ENCODE results near the gene RNASE4.

The RNASE4 gene

DNA sequence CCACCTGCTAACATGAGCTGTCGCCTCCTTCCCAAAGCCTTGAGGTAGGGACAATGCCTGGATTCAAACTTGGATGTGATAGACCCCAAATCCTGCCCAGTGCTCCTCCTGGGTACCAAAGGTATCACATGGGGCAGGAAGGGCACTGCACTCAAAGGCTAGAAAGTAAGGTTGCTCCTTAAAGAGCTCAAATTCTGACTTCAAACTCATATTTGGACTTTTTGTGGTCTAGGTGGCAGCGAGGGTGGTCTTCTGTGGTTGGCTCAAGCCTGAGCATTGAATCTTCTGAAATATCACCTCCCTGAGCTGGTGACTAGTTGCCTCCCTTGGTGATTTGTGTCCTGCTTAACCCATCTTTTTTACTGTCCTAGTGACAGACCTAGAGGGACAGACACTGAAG lies 8.3 kb upstream of the RNASE4 start:
- DNase-seq: no peak

GRCh38 chr14:20679907-20680306 lies 4.5 kb upstream of the RNASE4 start:
- DNase-seq: no peak

DNA sequence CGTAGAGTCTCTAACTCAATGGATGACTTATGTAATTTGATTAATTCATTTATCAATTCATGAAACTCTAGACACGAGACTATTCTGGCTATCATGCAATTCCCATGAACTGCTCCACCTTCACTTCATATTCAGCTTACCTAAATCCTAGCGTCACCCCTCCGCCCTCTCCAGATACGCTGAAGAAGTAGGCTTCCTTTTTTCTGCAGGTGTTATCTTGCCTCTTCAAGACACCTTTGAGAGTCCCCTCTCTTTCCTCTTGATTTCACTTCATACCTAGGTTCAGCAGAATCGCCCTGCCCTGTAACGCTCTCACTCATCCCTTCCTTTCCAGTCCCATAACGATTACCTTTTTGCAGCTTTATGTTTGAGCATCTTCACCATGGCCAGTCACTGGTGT lies 4.0 kb upstream of the RNASE4 start:
- no peak for DNase-seq

DNA sequence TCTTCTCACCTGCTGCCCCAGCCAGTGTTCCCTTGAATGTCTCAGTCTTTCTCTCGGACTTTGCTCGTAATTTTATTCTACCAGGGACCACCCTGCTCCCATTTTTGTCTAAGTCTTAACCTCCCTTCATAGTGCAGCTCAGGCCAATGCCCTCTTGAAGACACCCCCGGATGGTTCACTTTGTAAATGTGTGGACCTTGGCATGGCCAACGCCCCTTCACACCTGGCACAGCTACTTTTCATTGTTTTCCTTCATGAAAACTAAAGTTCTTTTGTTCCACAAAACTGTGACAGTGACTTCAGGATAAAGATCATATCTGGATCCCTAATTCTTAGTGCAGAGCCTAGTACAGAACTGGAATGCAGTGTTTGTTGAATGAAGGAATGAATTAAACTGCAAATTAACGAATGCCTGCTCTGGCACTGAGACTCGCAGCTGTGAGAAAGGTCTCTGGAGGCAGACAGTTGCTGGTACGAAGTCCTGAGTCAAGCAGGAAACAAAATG lies 3.5 kb upstream of the RNASE4 start:
- peak in 1 of 4 experiments; percentile 12 for DNase-seq

GRCh38 chr14:20681348-20682126 lies 2.8 kb upstream of the RNASE4 start:
- DNase-seq: peak; percentile 47 to 86 (median 65)

GRCh38 chr14:20682127-20682434 lies 2.3 kb upstream of the RNASE4 start:
- no peak for DNase-seq

DNA sequence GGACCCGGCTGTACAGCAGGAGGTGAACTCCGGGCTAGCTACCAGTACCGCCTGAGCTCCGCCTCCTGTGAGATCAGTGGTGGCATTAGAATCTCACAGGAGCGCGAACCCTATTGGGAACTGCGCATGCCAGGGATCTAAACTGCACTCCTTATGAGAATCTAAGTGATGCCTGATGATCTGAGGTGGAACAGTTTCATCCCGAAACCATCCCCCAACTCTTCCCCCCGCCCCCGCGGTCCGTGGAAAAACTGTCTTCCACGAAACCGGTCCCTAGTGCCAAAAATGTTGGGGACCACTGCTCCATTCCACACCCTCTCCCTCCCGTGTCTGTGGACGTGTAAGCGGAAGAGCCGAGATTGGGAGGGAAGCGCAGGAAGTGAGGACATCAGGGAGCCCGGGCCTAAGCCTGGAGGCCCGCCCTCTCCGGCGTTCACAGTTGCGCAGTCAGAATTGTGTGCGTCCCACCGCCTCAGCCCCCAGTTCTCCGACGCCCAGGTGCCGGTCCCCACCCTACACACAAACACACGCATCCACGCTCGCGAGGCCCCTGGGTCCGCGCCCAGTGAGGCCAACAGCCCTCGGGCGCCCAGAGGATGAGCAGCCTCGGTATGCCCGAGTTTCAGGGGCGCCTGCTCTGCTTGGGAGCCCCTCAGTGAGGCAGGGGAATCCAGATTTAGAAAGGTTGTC lies 1.8 kb upstream of the RNASE4 start:
- peak; percentile 42 to 63 (median 57) for DNase-seq

GRCh38 chr14:20683125-20683890 lies 1.1 kb upstream of the RNASE4 start:
- DNase-seq: peak; percentile 46 to 72 (median 54)

- no peak for DNase-seq
Observed at GRCh38 chr14:20684662-20685456, 499 bp downstream of the RNASE4 start.

GRCh38 chr14:20686386-20687143 lies 2.2 kb downstream of the RNASE4 start:
- DNase-seq: no peak

DNA sequence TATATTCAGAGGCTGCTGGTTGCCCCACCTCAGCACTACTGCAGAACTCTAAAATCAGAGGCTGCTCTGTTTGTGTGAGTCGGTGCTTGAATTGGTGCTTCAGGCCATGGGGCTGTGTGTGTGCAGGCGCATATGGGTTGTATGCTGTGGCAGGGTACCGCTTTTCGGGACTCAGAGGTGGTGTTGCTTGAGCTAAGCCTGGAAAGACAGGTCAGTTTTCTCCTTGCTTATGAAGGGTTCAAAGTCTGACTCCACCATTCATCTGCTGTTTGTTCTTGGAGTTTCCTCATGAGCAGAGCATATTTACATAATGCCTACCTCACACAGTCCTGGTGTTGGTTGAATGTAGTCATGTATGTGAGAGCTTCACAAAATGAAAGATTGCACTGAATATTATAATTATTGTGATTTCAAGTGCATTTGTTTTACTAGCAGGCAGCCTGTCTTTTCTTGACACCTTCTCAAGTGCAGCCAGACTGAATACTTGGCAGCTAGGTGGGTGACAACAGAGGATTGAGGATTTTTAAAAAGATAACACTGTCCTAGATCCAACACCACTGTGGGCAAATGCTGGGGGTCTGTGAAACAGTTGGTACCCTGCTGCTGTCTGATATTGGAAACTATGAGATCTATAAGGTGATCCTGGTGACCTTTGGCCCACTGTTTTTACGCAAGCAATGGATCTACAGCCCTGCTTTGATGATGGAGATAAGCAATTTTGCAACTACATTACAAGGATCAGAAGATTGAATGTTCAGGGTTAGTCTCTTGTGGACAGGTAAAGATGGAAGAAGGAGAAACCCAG lies 3.2 kb downstream of the RNASE4 start:
- DNase-seq: no peak

DNA sequence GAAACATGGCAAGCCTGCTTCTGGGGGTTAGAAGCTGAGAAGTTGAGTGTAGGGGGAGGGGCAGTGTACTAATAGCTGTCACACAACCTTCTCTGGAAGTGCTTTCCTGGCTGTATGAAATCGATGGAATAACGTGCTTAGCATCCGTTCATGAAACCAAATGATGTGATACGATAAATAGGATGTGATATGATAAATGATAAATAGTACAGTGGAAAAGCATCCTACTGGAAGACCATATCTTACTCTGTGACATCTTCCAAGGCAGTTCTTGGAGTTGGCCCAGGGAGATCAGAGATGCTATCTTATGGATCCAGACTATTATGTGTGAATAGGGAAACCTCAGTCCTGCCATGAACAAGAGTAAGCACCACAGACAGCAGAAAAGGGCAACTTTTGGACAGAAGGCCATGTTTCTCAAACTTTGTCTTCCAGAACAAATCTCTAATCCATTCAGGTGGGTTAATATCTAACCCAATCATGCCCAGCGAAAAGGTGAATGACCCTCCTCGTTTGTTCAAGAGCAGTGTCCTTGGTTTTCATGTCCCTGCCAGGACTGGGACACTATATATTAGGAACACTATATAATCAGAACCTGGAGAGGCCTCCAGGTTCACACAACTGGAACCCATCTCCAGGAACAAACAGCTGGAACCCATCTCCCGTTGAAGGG lies 3.9 kb downstream of the RNASE4 start, which contains the start of gene ANG:
TSS of gene ANG (plus strand) at position 598 of the 673 bp plus-strand sequence. CDS start 4,801 bp downstream, outside the sequence.
- DNase-seq: no peak

- DNase-seq: peak in 1 of 4 experiments; percentile 8
Observed at GRCh38 chr14:20690848-20691640, 6.7 kb downstream of the RNASE4 start.

GRCh38 chr14:20692116-20692751 lies 7.9 kb downstream of the RNASE4 start:
- DNase-seq: no peak

DNA sequence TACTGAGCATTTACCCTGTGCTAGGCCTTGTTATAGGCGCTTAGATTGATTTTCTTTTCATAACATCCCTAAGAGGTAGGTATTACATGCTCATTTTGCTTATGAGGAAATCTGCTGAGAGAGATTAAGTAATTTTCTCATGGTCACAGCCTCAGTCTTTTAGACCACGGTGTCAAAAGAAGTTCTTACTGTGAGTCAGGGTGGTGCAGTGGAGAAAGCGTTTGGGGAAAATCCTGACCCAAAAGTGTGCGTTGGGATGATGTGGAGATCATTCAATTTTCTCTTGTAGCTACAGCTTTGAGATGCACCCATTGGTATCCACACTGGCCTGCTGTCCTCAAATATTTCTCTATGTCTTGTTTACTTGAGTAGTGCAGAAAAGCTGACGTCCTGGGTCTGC lies 12.4 kb downstream of the RNASE4 start:
- no peak for DNase-seq

- peak; percentile 3 to 33 (median 11) for DNase-seq
Observed at GRCh38 chr14:20697273-20698017, 13.1 kb downstream of the RNASE4 start.

DNA sequence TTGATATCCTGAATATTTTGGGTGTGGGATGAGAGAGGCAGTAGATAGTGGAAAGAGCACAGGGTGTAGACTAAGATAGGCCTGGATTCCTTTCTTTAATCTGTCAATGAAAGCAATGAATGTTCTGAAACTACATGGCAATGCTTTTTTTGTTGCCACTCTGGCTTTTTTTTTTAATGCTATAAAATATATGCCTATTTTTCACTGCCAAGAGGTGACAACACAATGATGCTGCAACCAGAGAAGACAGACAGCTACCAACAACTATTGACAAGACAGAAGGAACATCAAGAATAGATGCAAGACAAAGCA lies 13.6 kb downstream of the RNASE4 start:
- no peak for DNase-seq

GRCh38 chr14:20698934-20699333 lies 14.6 kb downstream of the RNASE4 start:
- DNase-seq: no peak
